Sigmoid colon (tissue), 7 donors: ENCODE results near the gene NPHP4. TPM values are rescaled to one million over a fixed set of nuclear protein-coding genes. Genes with fewer than 3 reads are reported as not detected.

Source experiments
- DNase-seq: peaks from one replicate; pipeline ENCODE4 v3.0.0-alpha.2; 2019
- H3K27ac ChIP-seq, 4 donors: fragments of 200-600 bp; sonication (generic); one replicate each; pipeline ENCODE4 v1.5.1; 2016 to 2019; ENCODE audit warnings: mild to moderate bottlenecking in 1 of 4
- H3K27me3 ChIP-seq, 3 donors: fragments of 200-600 bp; sonication (generic); one replicate each; pipeline ENCODE4 v1.5.1; 2019; ENCODE audit warnings: mild to moderate bottlenecking in 1 of 3
- H3K36me3 ChIP-seq, 4 donors: fragments of 200-600 bp; sonication (generic); one replicate each; pipeline ENCODE4 v1.5.1; 2016 to 2019
- H3K4me1 ChIP-seq, 4 donors: fragments of 200-600 bp; sonication (generic); one replicate each; pipeline ENCODE4 v1.5.1; 2017 to 2019
- H3K4me3 ChIP-seq, 4 donors: fragments of 200-600 bp; sonication (generic); one replicate each; pipeline ENCODE4 v1.5.1; 2017 to 2019; ENCODE audit warnings: mild to moderate bottlenecking in 2 of 4, moderate library complexity in 1 of 4
- H3K9me3 ChIP-seq, 4 donors: fragments of 200-600 bp in 3 of 4; sonication (generic) in 3 of 4; one replicate each; pipeline versions ENCODE4 v1.5.1 to v1.6.1; 2013 to 2019
- CTCF ChIP-seq, 4 experiments: fragments of 450-650 bp in 3 of 4; fragments of 200-600 bp in 1 of 4; IDR thresholded peaks; one replicate each; pipeline ENCODE4 v1.5.1; 2016 to 2019; ENCODE audit warnings: antibody characterized with exemption in 4 of 4, mild to moderate bottlenecking in 3 of 4, moderate library complexity in 2 of 4
- EP300 ChIP-seq, 4 donors: sonication (generic); formaldehyde crosslinking; IDR thresholded peaks; one replicate each; pipeline ENCODE4 v1.6.1; 2017; ENCODE audit warnings: antibody characterized with exemption in 4 of 4
- POLR2A ChIP-seq, 2 donors: fragments of 450-650 bp; IDR thresholded peaks; one replicate each; pipeline ENCODE4 v1.6.1; 2016; ENCODE audit warnings: antibody characterized with exemption in 2 of 2, mild to moderate bottlenecking in 2 of 2, moderate library complexity in 2 of 2
- POLR2AphosphoS5 ChIP-seq, 4 donors: sonication (generic); formaldehyde crosslinking; IDR thresholded peaks; one replicate each; pipeline ENCODE4 v1.6.1; 2017; ENCODE audit warnings: antibody characterized with exemption in 4 of 4
- WGBS, 2 donors: extraction: QIAGEN DNeasy Blood & Tissue Kit; methylation state at CpG; one replicate each; pipeline ENCODE4 v1.1.7; 2013; 5-methylcytosine and 5-hydroxymethylcytosine counted together
- intact Hi-C: fragments of 100-400 bp; cut with DNase I; formaldehyde crosslinking; loops from one replicate; pipeline ENCODE4 v1.15.1; 2023
- polyA plus RNA-seq, 3 donors: library from polyadenylated mRNA; stranded (reverse); fragments of 200-250 nt; gene quantifications; one replicate each; pipeline ENCODE4 v1.2.3, GENCODE V29; 2013
- total RNA-seq, 4 donors: library from RNA; depleted of rRNA; stranded (reverse); fragments of >200 nt; gene quantifications; one replicate each; pipeline ENCODE4 v1.1.0, GENCODE V29; 2016
- donor health status: healthy with polysubstance abuse.
- donor health status: Bipolar disorder and iron deficiency.
- donor health status: healthy.

The NPHP4 gene
- total and polyA plus RNA-seq, 7 donors, result 0.60 to 12.2 (median 5.7) TPM

GRCh38 chr1:5886140-5886483 is 106.1 kb downstream of the NPHP4 start:
- Histone ChIP-seq H3K4me1 (no peaks in the 10 kb centered on the region), H3K27ac (no peak overlapping the region), H3K9me3 (no peaks in the 10 kb centered on the region), H3K4me3 (no peak overlapping the region), H3K36me3 (peaks cover 0 to 20% (median 7%) of the 10 kb centered on the region in 4 donors), H3K27me3 (no peaks in the 10 kb centered on the region)
- 89 to 95% methylated on average over 10 of the region's 10 CpGs for WGBS, 2 donors
- TF ChIP-seq CTCF (IDR thresholded peaks at IDR 0.05) (no peak), POLR2A (IDR thresholded peaks at IDR 0.05) (no peak), EP300 (IDR thresholded peaks at IDR 0.05) (no peak), POLR2AphosphoS5 (IDR thresholded peaks at IDR 0.05) (no peak)
- intact Hi-C loops, result no loop called here
- no peak for DNase-seq

- Histone ChIP-seq H3K27ac (no peak overlapping the region), H3K4me3 (no peak overlapping the region), H3K4me1 (no peaks in the 10 kb centered on the region), H3K36me3 (peaks cover 0 to 18% (median 7%) of the 10 kb centered on the region in 4 donors), H3K9me3 (peaks cover 0 to under 1% (median 0%) of the 10 kb centered on the region in 4 donors), H3K27me3 (no peaks in the 10 kb centered on the region)
- 93 to 94% methylated on average over 18 of the region's 18 CpGs for WGBS, 2 donors
- TF ChIP-seq POLR2A (IDR thresholded peaks at IDR 0.05), result no peak
- TF ChIP-seq POLR2AphosphoS5 (IDR thresholded peaks at IDR 0.05), result no peak
- TF ChIP-seq CTCF (IDR thresholded peaks at IDR 0.05), result no peak
- no peak for TF ChIP-seq EP300 (IDR thresholded peaks at IDR 0.05)
- DNase-seq, result no peak
- intact Hi-C loops, result no loop called here
Measured at GRCh38 chr1:5885471-5886139, 106.6 kb downstream of the NPHP4 start.

- Histone ChIP-seq H3K27ac (no peak overlapping the region), H3K9me3 (peaks cover 0 to 2% (median 0%) of the 10 kb centered on the region in 4 donors), H3K4me3 (no peak overlapping the region), H3K4me1 (no peaks in the 10 kb centered on the region), H3K27me3 (no peaks in the 10 kb centered on the region), H3K36me3 (peaks cover 5 to 29% (median 11%) of the 10 kb centered on the region in 4 donors)
- intact Hi-C loops, result no loop called here
- no peak for DNase-seq
- TF ChIP-seq EP300 (IDR thresholded peaks at IDR 0.05) (no peak), CTCF (IDR thresholded peaks at IDR 0.05) (no peak), POLR2AphosphoS5 (IDR thresholded peaks at IDR 0.05) (no peak), POLR2A (IDR thresholded peaks at IDR 0.05) (no peak)
- 94 to 96% methylated on average over 13 of the region's 13 CpGs for WGBS, 2 donors
Measured at GRCh38 chr1:5884110-5884509, 108.1 kb downstream of the NPHP4 start.

GRCh38 chr1:5883129-5884048 is 108.8 kb downstream of the NPHP4 start:
- H3K9me3 ChIP-seq, result peaks cover 0 to 2% (median 0%) of the 10 kb centered on the region in 4 donors
- H3K27me3 ChIP-seq, result no peaks in the 10 kb centered on the region
- intact Hi-C loops, result no loop called here
- H3K4me3 ChIP-seq, result no peak overlapping the region
- no peak for DNase-seq
- peaks cover 5 to 35% (median 13%) of the 10 kb centered on the region in 4 donors for H3K36me3 ChIP-seq
- 95 to 96% methylated on average over 30 of the region's 30 CpGs for WGBS, 2 donors
- no peak overlapping the region for H3K27ac ChIP-seq
- no peaks in the 10 kb centered on the region for H3K4me1 ChIP-seq
- TF ChIP-seq POLR2AphosphoS5 (IDR thresholded peaks at IDR 0.05) (no peak), POLR2A (IDR thresholded peaks at IDR 0.05) (no peak), EP300 (IDR thresholded peaks at IDR 0.05) (no peak), CTCF (IDR thresholded peaks at IDR 0.05) (no peak)
